T-helper 1 cell treated with Interleukin-12 subunit alpha and Interleukin-12 subunit beta and Interleukin-4 antibody, amounts not matched to agents 30 ng/mL and 1 ng/mL, for 36 hours (primary cell): ENCODE results near the gene ACAA1. TPM values are rescaled to one million over a fixed set of nuclear protein-coding genes. Genes with fewer than 3 reads are reported as not detected.

Experiments
- intact Hi-C: fragments of 100-400 bp; cut with micrococcal nuclease; formaldehyde crosslinking; loops from one replicate; pipeline ENCODE4 v1.15.1; 2024
- total RNA-seq: library from RNA; stranded (reverse); gene quantifications from 2 replicates; pipeline ENCODE4 v1.2.3, GENCODE V29; 2022

Gene ACAA1
- total RNA-seq, 1 donor from 2014 or later = 85.8 TPM

DNA sequence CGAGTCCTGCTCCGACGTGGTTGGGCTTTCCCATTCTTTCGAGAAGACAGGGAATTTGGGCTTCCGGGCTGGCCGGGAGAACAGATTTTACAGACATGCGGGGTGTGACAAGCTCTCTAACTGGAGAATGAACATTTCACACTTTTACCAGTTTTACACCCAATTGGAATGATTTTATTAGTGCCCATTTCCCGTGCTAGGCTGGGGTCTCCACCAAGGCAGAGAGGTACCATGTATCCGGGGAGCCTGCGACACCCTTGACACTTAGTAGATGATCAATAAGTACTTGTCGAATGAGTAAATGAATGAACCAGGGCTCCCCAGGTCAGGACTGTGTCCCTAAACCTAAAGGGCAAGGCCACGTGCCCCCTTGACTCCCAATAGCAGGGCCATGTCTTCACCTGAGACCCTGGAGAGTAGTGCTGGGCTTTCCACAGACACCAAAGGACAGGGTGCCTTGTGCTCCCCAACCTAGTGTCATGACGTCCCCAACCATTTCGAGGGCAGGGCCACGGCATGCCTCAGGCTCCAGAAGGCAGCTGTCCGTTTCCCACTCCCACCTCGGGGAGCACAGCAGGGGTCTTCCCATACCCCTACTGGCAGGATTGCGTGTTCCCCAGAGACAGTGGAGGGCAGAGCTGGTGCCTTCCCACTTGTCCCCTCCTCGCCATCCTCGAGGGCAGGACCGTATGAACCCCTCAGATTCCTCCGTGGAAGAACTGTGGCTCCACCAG, 855 bp upstream of the ACAA1 start:
- intact Hi-C loops = loop anchor here (1.0 to 5.0 kb wide), 14 partner anchors 19 to 1270 kb away; partner anchors contain the start of genes ACVR2B, DLEC1, EPM2AIP1 and EXOG

DNA sequence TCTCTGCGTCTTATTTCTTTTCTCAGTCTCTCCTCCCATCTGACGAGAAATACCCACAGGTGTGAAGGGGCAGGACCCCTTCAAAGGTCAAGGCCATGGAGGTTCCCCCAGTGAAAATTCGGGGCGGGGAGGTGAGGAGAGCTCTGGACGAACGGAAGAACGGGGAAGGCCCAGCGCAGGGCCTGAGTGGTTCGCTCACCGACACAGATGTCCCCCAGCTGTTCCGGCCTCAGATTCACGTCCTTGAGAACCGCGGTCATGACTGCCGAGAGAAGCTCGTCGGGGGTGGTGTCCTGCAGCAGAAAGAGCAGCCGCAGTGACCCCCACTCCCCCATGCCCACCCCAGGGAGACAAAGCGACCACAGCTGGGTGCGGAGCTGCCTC, 542 bp downstream of the ACAA1 start:
- intact Hi-C loops = loop anchor here (2.0 to 5.0 kb wide), 5 partner anchors 121 to 1271 kb away; partner anchors contain the start of genes EPM2AIP1, GORASP1, MLH1 and RPSA

DNA sequence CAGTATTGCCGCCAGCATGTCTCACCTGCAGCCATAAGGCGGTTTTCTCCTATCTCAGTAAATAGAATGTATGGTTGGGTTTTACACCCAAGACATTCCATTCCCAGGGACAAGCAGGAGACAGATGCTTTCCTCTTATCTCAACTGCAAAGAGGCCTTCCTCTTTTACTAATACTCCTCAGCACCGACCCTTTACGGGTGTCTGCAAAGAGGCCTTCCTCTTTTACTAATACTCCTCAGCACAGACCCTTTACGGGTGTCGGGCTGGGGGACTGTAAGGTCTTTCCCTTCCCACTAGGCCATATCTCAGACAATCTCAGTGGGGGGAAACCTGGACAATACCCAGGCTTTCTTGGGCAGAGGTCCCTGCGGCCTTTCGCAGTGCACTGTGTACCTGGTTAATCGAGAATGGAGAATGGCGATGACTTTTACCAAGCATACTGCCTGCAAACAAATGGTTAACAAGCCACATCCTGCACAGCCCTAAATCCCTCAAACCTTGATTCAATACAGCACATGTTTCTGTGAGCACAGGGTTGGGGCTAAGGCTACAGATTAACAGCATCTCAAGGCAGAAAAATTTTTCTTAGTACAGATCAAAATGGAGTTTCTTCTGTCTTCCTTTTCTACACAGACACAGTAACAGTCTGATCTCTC, 1.2 kb downstream of the ACAA1 start:
- intact Hi-C loops = loop anchor here (1.0 to 5.0 kb wide), 6 partner anchors 122 to 1272 kb away; partner anchors contain the start of genes EPM2AIP1, GORASP1, MLH1 and RPSA

DNA sequence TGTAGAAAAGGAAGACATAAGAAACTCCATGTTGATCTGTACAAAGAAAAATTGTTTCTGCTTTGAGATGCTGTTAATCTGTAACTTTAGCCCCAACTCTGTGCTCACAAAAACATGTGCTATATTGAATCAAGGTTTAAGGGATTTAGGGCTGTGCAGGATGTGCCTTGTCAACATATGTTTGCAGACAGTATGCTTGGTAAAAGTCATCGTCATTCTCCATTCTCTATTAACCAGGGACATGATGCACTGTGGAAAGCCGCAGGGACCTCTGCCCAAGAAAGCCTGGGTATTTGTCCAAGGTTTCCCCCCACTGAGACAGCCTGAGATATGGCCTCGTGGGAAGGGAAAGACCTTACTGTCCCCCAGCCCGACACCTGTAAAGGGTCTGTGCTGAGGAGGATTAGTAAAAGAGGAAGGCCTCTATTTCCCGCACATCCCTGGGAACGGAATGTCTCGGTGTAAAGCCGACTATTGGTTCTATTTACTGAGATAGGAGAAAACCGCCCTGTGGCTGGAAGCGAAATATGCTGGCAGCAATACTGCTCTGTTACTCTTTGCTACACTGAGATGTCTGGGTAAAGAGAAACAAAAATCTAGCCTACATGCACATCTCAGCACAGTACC, 2.3 kb downstream of the ACAA1 start:
- intact Hi-C loops = loop anchor here (1.0 to 5.0 kb wide), 4 partner anchors 123 to 1273 kb away; partner anchors contain the start of genes RPSA, SCN11A and WDR48

DNA sequence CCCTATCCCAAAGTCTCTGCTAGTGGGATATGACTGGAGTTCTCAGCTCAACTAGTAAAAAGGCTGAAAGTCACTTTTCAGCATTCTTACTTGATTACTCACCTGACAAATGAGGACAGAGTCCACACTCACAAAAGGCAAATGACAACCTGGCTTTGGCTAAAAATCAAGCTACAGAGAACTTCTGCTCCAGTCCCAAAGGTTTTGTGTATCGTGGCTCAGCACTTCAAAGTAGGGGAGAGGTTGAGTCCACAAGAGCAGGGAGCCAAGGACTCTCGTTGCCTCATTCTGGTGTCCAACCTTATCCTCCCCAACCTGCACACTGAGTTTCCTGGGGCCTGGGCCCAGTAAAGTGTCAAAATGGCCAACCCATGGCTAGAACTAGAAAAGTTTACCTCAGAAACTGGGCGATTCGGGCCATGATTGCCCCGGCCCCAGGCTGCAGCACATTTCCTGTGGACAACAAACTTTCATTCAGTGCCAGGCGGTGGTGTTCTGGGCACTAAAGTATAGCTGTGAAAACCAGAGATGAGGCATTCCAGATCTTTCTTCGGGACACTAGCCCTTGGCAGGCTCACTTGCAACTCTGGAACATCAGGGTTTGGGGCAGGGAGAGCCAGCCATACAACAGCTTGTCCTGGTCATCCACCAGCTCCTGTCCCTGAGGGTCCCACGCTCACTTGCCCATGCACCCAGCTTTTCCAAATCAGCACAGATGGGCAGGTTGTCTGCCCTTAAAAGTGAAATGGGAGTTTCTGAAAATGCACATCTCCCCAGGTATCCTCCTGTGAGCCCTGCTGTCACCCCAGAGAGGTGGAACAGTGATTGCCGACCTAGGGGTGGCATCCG, 3.1 kb downstream of the ACAA1 start:
- intact Hi-C loops = no loop called here

DNA sequence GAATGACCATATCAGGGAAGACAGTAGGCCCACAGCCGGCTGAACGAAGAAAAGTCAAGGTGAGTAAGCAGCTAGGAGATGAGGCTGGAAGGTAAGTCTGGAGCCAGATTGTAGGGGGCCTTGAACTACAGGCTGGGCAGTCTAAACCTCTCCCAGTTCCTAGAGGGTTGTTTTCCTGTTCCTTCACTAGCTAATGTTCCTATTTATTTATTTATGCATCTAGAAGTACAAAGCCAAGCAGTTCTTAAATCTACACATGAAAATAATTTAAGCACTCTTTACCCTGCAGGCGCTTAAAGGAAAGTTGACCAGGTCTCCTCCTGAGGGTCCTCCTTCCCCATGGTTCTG, 3.7 kb downstream of the ACAA1 start:
- intact Hi-C loops = no loop called here

DNA sequence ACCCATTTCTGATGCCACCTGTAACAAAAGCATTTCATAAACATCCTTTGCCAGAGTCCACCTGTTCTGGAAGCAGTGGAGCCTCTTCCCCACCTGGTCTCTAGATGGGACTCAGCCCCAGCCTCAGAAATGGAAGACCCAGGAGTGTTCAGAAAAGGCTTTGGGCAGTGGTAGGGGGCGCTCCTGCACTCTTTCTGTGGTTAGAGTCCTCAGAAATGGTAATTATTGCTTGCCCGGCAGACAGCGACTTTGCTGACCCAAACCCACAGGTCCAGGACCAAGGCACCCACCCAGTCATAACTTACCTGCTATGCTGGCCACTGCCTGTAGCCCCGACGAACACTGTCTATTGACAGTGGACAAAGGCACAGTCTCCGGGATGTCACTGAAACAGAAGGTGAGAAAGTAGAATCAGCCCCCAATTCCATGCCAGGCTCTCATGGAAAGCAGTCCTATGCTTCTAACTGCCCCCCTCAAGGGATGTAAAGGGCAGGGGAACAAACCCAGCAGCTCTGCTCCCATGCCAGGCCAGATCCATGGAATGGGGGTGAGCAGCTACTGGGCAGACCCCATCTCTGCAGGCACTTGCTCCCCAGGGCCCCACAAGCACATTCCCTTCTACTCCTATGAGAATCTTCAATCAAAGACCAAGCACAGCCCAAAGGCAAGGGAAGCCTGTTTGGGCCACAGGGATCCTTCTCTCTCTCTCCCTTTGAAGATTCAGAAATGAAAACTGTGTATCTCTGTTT, 5.1 kb downstream of the ACAA1 start:
- intact Hi-C loops = no loop called here

DNA sequence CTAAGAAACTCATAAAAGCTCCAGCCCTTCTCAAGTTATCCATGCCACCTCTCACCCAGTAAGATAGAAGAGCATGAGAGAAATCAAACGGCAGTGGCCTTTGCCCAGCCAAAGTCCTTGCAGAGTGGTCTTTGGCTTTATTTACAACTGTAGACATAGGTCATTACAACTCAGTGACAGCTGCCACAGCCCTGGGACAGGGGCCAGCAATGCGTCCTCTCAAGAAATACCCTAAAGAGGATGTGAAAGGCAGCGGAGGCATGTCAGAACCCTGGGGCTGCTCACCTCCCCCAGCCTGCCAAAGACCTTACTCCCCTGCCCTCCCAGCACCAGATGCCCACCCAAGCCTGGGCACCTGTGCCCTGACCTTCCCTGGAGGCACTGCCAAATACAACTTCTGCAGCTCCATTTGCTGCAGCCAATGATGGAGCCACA, 6.3 kb downstream of the ACAA1 start:
- intact Hi-C loops = no loop called here

DNA sequence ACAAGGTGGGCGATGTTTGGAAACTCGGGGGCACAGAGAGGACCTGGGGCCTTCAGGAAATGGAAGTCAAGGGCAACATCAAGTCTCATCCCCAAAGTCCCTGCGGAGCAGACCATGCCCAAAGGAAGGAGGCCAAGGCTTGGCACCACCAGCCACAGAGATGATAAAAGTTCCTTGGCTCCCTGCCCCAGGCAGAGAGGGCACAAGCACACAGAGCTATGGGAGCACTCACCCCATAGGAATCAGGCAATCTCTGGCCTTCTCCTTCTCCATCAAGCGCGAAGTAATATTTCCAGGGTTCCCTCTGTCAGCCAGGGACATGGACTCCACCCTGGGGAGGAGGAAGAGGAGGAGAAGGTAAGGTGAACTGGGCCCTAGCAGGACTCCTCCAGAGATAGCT, 7.9 kb downstream of the ACAA1 start:
- intact Hi-C loops = no loop called here

DNA sequence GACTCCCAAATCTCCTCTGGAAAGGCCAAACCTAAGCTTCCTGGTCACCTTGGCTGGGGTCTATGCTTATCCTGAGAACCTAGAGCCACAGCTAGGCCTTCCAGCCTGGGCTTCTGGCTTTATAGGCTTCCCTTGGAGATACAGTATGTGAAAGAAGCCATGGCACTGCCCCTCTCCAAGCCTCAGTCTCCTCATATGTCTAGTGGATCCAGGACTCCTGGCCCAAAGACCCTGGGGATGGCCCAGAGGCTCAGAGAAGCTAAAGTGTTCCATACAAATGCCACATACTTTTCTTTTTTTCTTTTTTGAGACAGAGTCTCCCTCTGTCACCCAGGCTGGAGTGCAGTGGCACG, 8.6 kb downstream of the ACAA1 start:
- intact Hi-C loops = no loop called here

DNA sequence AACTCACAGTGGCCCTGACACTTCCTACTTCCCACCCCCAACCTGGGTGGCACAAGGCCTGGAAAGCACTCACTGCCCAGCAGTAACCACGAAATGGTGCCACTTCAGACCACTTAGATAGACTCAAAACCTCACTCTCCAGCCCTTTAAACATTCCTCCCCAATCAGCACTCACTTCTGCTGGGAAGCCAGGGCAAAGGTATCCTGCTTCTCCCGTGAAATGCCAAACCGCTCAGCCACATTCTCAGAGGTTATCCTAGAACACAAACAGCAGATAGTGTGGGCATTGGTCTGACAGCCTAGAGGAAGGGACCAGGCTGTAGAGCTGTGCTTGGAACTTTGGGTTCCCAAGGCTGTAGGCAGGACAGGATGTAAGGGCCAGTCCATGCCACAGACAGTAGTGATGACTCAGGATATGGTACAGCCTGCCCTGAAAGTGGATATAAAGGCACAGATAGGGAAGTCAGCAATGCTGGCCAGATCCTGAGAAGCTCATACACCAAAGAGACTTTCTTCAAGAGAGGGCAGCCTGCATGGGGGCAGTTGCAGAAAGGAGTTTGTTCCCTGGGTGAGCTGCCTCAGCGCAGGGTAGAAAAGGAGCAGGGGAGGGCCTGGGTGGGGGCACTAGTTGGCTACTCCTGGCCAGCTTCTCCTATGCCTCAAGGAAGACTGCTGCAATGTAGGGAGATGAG, 9.2 kb downstream of the ACAA1 start:
- intact Hi-C loops = no loop called here

DNA sequence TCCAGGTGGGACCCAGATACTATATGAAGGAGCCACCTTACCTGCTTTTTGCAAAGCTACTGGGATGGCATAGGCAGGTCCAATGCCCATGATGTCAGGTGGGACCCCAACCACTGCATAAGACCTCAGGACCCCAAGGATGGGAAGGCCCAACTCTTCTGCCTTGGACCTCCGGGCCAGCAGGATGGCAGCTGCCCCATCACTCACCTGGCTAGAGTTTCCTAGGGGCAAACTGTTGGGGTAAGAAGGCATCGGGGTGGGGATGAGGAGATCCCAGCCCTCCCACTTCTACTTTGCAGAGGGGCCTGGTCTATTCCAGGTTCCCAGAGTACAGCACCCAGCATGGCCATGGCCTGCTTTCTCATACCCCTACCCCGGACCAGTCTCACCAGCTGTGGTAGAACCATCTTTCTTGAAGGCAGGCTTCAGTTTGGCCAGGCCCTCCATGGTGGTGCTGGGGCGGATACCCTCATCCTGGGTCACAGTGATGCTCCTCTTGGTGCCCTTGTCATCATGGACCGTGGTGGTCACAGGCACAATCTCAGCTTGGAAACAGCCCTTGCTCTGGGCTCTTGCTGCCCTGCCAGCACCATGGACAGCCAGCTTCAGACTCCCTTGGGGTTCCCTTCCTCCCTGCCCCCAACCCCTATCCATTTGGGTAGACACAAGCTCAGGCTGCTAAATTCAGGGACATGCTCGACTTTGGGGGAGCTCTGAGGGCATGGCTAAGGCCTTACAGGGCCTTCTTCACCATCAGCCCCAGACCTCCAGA, 10.6 kb downstream of the ACAA1 start:
- intact Hi-C loops = no loop called here

DNA sequence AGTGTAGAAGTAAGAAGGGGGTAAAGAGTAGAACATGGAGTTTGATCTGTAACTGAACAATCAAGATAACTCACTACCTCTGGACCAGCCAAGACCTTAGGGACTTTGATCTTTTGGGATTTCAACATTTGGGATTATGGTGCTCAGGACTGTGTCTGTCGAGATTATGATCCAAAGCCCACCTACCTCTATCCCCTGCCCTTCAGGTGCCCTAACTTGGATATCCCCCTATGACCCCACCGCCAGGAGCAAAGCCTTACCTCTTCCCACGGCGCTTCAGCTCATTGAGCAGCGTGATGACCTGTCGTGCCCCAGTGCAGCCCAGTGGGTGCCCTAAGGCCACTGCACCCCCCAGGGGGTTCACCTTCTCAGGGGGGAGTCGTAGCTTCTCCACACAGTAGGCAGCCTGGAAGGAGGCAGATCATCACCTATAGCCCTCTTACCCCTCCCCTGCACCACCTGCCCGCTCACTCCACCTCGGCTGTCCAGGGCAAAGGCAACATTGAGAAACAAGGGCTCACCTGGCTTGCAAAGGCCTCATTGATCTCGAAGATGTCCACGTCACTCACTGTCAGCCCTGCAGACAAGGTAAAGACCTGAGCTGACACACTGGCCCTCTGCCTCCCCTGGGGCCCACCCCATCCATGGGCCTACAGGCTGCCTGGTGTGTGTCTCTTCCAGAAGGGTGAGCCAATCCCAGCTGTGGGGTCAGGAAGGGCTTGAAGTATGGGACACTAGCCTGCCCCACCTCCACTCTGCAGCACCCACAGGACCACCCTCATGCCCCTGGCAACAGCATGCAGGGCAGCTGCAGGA, 11.4 kb downstream of the ACAA1 start:
- intact Hi-C loops = no loop called here

DNA sequence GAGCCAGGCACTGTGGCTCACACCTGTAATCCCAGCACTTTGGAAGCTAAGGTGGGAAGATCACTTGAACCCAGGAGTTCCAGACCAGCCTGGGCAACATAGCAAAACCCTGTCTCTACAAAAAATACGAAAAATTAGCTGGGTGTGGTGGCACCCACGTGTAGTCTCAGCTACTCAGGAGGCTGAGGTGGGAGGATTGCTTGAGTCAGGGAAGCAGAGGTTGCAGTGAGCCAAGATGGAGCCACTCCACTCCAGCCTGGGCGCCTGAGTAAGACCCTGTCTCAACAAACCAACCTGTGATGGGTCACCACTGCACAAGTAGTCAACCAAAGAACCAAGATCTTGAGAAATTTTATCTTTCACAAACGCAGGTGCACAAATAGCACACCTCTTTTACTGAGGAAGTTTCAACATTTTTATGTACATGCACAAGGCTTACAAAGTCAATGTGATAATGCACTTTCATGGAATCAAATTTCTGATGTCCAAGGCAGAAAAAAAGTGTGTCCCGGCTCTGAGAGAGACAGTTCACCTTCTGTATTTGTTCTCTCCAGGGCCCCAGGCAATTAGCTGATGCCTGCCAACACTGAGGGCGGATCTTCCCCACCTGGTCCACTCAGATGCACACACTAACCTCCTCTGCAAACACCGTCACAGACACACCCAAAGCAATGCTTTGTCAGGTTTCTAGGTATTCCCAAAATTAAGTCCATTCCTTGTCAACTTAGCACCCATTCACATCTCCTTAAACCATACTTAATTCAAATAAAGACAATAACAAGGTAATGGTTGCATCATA, 12.4 kb downstream of the ACAA1 start:
- intact Hi-C loops = no loop called here

DNA sequence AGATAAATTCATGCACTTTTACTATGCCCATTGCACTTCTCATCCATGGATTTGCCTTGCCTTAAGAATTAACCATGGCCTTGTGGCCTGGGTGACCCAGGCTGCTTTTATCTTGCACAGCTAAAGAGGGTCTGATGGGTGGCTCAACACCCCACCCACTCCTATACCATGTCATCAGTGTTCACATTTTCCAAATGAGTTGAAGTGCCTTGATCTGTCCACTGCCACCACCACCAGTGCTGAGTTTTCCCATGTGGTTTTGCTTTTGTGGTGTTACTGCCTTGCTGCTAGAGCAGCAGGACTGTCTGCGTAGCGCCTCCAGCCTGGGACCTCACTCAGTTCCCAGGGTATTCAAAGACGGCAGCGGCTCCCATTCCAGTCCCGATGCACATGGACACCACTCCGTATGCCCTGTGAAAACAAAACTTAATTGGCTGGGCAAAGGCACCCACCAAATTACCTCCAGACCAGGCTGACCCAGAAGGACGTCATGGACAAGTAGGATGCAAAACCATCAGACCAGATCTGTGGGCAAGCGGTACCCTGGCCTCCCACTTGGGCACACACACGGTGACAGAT, 14.1 kb downstream of the ACAA1 start:
- intact Hi-C loops = no loop called here

DNA sequence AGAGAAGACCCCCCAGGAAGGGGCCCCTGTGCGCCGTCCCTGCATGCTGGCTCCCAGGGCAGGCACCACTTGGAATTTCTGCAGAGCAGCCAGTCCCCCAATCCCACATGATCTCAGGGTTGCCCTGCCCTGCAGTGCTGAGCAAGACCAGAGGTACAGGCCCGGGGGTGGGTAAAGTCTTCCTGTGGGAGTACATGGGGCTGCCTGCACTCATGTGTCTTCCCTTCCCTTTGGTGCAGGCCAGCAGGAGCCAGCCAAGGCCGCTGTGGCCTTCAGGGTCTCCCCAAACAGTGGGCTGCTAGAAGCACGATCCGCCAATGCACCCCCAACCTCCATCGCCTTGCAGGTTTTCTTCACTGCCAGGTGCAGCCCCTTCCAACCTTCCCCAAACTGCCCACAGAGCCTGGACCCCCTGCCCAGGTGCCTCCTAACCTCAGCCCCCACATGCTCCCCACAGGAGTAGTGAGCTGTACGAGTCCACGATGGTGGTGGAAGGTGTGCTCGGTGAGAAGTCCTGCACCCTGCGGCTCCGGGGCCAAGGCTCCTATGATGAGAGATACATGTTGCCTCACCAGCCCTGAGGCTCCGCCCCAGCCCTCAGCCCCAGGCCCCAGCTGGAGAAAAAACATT, 15.0 kb downstream of the ACAA1 start:
- intact Hi-C loops = no loop called here

DNA sequence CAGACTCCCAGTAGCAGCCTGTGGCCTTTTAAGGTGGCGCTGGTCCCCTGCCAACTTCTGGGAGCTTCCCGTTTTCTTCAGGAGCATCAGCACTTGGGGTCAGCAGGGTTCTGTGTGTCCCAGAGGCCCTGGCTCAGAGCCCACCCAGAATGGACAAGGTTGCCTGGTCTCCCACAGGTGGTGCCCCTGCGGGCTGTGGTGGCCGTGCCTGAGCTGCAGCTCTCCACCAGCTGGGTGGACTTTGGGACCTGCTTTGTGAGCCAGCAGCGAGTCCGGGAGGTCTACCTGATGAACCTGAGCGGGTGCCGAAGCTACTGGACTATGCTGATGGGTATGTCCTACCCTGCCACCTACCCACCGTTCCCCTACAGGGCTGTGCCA, 15.5 kb downstream of the ACAA1 start:
- intact Hi-C loops = no loop called here
